Stomach (tissue), 9 donors: ENCODE results near the gene LGMN. TPM values are rescaled to one million over a fixed set of nuclear protein-coding genes. Genes with fewer than 3 reads are reported as not detected.

Source experiments
- DNase-seq, 2 donors: peaks; one replicate each; pipeline versions ENCODE4 v3.0.0 to v3.0.0-alpha.2; 2013 to 2019
- H3K27ac ChIP-seq, 5 donors: fragments of 200-600 bp in 4 of 5; sonication (generic) in 4 of 5; one replicate each; pipeline ENCODE4 v1.5.1; 2013 to 2019; ENCODE audit warnings: mild to moderate bottlenecking in 1 of 5, moderate library complexity in 1 of 5
- H3K27me3 ChIP-seq, 3 donors: fragments of 200-600 bp; sonication (generic); one replicate each; pipeline ENCODE4 v1.5.1; 2017 to 2019; ENCODE audit warnings: mixed run types in 1 of 3
- H3K36me3 ChIP-seq, 4 donors: fragments of 200-600 bp; sonication (generic); 1 replicate in 3 of 4; 2 replicates in 1 of 4; pipeline ENCODE4 v1.5.1; 2016 to 2019
- H3K4me1 ChIP-seq, 4 donors: fragments of 200-600 bp; sonication (generic); one replicate each; pipeline ENCODE4 v1.5.1; 2016 to 2019
- H3K4me3 ChIP-seq, 4 donors: fragments of 200-600 bp; sonication (generic) in 3 of 4; one replicate each; pipeline ENCODE4 v1.5.1; 2016 to 2019; ENCODE audit warnings: mild to moderate bottlenecking in 1 of 4
- H3K9me3 ChIP-seq, 4 donors: fragments of 200-600 bp; sonication (generic); one replicate each; pipeline ENCODE4 v1.5.1; 2016 to 2019
- CTCF ChIP-seq, 7 experiments: fragments of 450-650 bp in 4 of 7; fragments of 200-600 bp in 3 of 7; sonication (generic) in 3 of 7; IDR thresholded peaks; one replicate each; pipeline ENCODE4 v1.5.1; 2016 to 2019; ENCODE audit warnings: antibody characterized with exemption in 7 of 7, control low read depth in 2 of 7, mild to moderate bottlenecking in 1 of 7
- EP300 ChIP-seq: sonication (generic); formaldehyde crosslinking; IDR thresholded peaks from one replicate; pipeline ENCODE4 v1.6.1; 2017; ENCODE audit warnings: antibody characterized with exemption
- POLR2A ChIP-seq, 4 donors: fragments of 450-650 bp; IDR thresholded peaks; one replicate each; pipeline ENCODE4 v1.6.1; 2016; ENCODE audit warnings: antibody characterized with exemption in 4 of 4, control low read depth in 2 of 4, mild to moderate bottlenecking in 1 of 4, moderate library complexity in 1 of 4
- POLR2AphosphoS5 ChIP-seq, 3 donors: sonication (generic); formaldehyde crosslinking; IDR thresholded peaks; one replicate each; pipeline ENCODE4 v1.6.1; 2016; ENCODE audit warnings: antibody characterized with exemption in 3 of 3
- WGBS, 5 donors: extraction: QIAGEN DNeasy Blood & Tissue Kit in 3 of 5; methylation state at CpG; one replicate each; pipeline versions ENCODE4 v1.1.5 to v1.1.7; 2013 to 2018; 5-methylcytosine and 5-hydroxymethylcytosine counted together
- intact Hi-C: fragments of 100-400 bp; cut with DNase I; formaldehyde crosslinking; loops from one replicate; pipeline ENCODE4 v1.15.1; 2023; ENCODE audit warnings: low total_unique reads
- polyA plus RNA-seq, 3 donors: library from polyadenylated mRNA; stranded (reverse); fragments of 200-250 nt; gene quantifications; one replicate each; pipeline ENCODE4 v1.2.3, GENCODE V29; 2013
- total RNA-seq, 5 donors: library from RNA; depleted of rRNA; stranded (reverse); fragments of >200 nt; gene quantifications; one replicate each; pipeline versions ENCODE4 v1.1.0 to v1.2.3, GENCODE V29; 2014 to 2016
- donor health status: healthy with polysubstance abuse.
- donor health status: Bipolar disorder and iron deficiency.
- donor health status: healthy.

LGMN gene
- total and polyA plus RNA-seq, 8 donors = 8.2 to 142 (median 50.0) TPM

GRCh38 chr14:92709340-92710000 is 39.0 kb downstream of the LGMN start:
- Histone ChIP-seq H3K27ac (no peak overlapping the region), H3K27me3 (no peaks in the 10 kb centered on the region), H3K4me1 (no peaks in the 10 kb centered on the region), H3K4me3 (no peak overlapping the region), H3K36me3 (peaks cover 18 to 96% (median 90%) of the 10 kb centered on the region in 4 donors), H3K9me3 (no peaks in the 10 kb centered on the region)
- intact Hi-C loops = no loop called here
- no peak for DNase-seq
- TF ChIP-seq POLR2A (IDR thresholded peaks at IDR 0.05) = no peak
- no peak for TF ChIP-seq POLR2AphosphoS5 (IDR thresholded peaks at IDR 0.05)
- TF ChIP-seq EP300 = no peak
- no peak for TF ChIP-seq CTCF (IDR thresholded peaks at IDR 0.05)
- WGBS, 5 donors = 84 to 91% (median 88%) methylated on average over 10 to 13 of the region's 13 CpGs

- peaks cover 13 to 87% (median 74%) of the 10 kb centered on the region in 4 donors for H3K36me3 ChIP-seq
- 92 to 96% (median 95%) methylated on average over 7 to 15 of the region's 15 CpGs for WGBS, 5 donors
- no peak overlapping the region for H3K27ac ChIP-seq
- no peaks in the 10 kb centered on the region for H3K27me3 ChIP-seq
- TF ChIP-seq EP300 (no peak), POLR2AphosphoS5 (IDR thresholded peaks at IDR 0.05) (no peak), POLR2A (IDR thresholded peaks at IDR 0.05) (no peak), CTCF (IDR thresholded peaks at IDR 0.05) (no peak)
- H3K4me1 ChIP-seq = no peaks in the 10 kb centered on the region
- DNase-seq = no peak
- H3K4me3 ChIP-seq = no peak overlapping the region
- no peaks in the 10 kb centered on the region for H3K9me3 ChIP-seq
- intact Hi-C loops = no loop called here
These were observed 42.0 kb downstream of the LGMN start for GRCh38 chr14:92706386-92706785.

GRCh38 chr14:92704821-92705220 is 43.6 kb downstream of the LGMN start:
- intact Hi-C loops = no loop called here
- H3K9me3 ChIP-seq = no peaks in the 10 kb centered on the region
- H3K27me3 ChIP-seq = no peaks in the 10 kb centered on the region
- 83 to 94% (median 89%) methylated on average over 11 of the region's 11 CpGs for WGBS, 5 donors
- H3K4me3 ChIP-seq = no peak overlapping the region
- TF ChIP-seq POLR2AphosphoS5 (IDR thresholded peaks at IDR 0.05) (no peak), CTCF (IDR thresholded peaks at IDR 0.05) (no peak), POLR2A (IDR thresholded peaks at IDR 0.05) (no peak), EP300 (no peak)
- H3K27ac ChIP-seq = no peak overlapping the region
- no peaks in the 10 kb centered on the region for H3K4me1 ChIP-seq
- peaks cover 13 to 72% (median 58%) of the 10 kb centered on the region in 4 donors for H3K36me3 ChIP-seq
- no peak for DNase-seq

GRCh38 chr14:92704036-92704804 is 44.2 kb downstream of the LGMN start:
- intact Hi-C loops = no loop called here
- WGBS, 5 donors = 69 to 87% (median 83%) methylated on average over 20 to 23 of the region's 23 CpGs
- Histone ChIP-seq H3K36me3 (peaks cover 9 to 66% (median 52%) of the 10 kb centered on the region in 4 donors), H3K4me1 (no peaks in the 10 kb centered on the region), H3K27me3 (no peaks in the 10 kb centered on the region), H3K4me3 (no peak overlapping the region), H3K27ac (peak overlapping the region in 1 of 5 donors; percentile 38), H3K9me3 (no peaks in the 10 kb centered on the region)
- DNase-seq = peak in 1 of 2 donors; percentile 31
- TF ChIP-seq CTCF (IDR thresholded peaks at IDR 0.05) (no peak), POLR2AphosphoS5 (IDR thresholded peaks at IDR 0.05) (no peak), POLR2A (IDR thresholded peaks at IDR 0.05) (no peak), EP300 (no peak)
